NCI-H510A (cell line): ENCODE data around the gene PROZ.

Experiments
- DNase-seq: peaks from one replicate; lab custom pipeline; 2025; lab: John Stamatoyannopoulos, UW

The PROZ gene

DNA sequence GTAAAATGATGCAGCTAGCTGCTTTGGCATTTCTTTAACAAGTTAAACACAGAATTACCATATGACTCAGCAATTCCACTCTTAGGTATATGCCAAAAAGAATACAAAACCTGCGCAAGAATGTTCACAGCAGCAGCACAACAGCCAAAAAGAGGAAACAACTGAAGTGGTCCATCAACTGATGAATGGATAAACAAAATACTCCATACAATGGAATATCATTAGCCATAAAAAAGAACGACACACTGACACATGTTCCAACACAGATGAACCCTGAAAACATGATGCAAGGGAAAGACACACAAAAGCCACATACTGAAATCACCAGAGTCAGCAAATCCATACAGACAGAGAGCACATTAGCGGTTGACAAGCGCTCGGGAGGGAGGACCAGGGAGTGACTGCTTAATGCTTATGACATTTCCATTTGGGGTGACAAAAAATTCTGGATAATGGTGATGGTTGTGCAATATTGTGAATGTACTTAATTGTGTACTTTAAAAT is 47.0 kb downstream of the PROZ start:
- no peak for DNase-seq

DNA sequence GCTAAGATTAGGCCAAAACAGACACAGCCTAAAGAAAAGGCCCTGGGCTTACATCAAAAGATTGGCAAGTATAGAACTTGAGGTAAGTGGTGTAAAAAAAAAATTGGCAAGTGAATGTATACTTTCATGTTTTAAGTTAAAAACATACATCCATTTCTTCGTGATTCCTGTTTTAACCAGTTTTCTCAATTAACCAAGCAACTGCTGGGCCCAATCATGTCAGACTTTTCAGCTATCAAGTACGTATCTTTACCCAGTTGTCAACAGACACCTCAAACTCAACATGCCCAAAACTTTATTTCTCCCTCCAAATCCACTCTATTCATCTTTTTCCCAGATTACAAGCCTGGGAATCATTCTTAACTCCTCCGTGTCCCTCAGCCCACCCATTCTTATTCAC is 49.0 kb downstream of the PROZ start:
- no peak for DNase-seq

DNA sequence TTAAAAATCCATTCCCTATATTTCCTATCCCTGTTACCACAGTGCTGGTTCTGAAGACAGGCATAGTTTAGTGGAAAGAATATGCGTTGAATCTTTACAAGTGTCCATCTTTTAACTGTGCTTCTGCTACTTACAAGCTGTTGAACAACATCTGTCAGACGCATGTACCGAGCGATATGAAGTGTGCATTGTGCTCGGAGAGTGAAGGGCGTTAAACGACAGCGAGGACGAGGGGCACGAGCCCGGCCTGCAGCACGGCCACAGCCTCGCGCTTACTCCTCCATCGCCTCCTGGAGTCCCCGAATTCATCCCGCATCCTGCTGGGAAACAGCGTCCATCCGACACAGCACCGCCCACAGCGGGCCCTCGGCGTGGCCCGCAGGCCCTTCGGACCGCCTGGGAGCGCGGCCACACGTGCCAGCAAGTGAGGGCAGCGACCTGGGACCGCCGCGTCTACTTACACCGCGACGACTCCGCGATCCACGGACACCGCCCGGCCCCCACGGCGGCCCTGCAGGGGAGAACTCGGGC is 49.5 kb downstream of the PROZ start:
- DNase-seq = no peak

DNA sequence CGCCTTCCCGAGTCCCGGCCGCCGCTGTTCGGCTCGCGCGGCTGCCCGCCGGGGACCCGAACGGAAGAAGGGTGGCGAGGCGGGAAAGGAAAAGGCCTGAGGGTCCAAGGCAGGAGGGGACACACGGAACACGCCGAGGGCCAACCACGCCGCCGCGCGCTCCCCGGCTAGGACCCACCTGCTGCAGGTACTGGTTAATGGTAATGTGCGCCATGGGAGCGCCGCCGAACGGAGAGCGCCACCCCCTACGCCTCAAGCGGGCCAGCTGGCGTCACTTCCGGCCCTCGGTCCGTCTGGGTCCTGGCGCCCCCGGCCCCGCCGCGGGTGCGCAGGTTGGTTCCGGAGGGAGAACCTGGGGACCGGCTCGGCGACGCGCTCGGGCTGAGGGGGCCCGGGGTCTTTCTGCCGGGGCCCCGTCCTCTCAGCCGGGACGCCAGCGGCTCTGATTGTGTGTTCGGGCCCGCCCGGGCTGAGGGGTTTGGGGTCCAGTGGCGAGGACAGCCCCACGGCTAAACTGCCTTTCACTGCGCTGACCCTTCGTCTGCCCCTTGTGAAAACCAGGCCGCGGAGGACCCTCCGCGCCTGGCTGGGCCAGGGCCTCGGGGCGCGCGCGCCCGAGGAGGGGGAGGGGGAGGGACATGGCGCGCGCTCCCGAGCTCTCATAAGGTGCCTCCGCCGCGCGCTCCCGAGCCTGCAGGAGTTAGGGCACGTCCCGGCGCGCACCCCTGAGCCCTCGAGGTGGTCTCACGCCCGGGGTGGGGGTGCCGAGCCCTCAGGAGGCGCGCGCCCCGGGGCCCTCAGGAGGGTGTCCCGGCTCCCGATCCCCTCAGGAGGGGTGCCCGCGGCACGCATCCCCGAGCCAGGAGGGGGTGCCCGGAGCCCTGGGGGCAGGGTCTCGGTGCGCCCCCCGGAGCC is 50.2 kb downstream of the PROZ start, which contains the start of gene PCID2:
TSS of gene PCID2 (minus strand) at position 249 of the 915 bp plus-strand sequence. CDS start at position 214, 35 bp downstream.
- peak; percentile 93 for DNase-seq

DNA sequence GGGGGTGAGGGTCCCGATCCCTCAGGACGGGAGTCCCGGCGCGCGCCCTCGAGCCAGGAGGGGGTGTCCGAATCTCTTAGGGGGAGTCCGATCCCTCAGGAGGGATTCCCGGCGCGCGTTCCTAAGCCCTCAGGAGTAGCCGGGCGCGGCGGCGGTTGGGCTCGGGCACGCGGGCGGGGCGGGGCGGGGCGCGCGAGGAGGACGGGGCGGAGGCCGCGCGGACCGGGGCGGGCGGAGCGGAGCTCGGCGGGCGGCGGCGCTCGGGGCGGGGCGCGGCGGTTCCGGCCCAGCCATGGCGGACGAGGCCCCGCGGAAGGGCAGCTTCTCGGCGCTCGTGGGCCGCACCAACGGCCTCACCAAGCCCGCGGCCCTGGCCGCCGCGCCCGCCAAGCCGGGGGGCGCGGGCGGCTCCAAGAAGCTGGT is 50.9 kb downstream of the PROZ start, which contains the start of gene CUL4A:
TSS of gene CUL4A (plus strand) at position 278 of the 423 bp plus-strand sequence. CDS start at position 293, 15 bp downstream.
- DNase-seq = peak; percentile 79

DNA sequence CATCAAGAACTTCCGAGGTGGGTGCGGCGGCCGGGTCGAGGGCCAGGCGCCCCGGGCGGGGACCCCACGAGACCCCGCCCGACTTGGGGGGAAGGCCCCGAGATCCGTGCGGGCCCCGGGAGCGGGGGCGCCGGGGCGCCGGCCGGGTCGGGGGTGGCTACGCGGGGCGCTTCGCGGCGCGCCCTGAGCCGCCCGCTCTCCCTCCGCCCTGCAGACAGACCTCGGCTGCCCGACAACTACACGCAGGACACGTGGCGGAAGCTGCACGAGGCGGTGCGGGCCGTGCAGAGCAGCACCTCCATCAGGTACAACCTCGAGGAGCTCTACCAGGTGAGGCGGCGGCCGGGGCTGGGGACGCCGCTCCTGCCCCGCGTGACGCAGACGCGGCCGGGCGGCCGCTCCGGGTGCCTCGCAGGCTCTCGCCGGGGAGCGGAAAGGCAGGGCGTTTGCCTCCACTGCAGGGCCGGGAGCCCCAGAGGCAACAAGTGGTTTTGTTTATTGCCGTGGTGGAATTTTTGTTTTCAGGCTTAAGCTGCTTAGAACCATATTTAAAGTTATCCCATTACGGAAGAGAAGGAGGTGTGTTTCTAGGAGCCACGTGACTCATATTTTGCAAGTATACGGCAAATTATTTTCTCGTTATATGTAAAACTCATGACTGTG is 51.4 kb downstream of the PROZ start:
- DNase-seq = no peak

DNA sequence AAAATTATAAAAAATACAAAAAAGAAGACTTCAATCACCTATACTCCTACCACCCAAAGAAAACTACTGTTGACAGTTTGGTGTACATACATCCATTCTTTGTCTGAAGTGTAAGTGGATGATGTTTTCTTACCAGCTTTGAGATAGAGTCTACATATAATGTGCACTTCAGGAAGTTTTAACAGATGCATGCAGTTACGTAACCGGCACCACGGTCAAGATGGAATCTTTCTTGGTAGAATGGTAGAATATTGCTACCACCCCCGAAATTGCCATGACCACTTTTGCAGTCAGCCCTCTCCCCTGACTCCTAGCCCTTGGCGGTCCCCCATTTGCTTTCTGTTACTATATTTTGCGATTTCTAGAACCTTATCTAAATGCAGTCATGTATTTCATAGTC is 52.4 kb downstream of the PROZ start:
- no peak for DNase-seq

DNA sequence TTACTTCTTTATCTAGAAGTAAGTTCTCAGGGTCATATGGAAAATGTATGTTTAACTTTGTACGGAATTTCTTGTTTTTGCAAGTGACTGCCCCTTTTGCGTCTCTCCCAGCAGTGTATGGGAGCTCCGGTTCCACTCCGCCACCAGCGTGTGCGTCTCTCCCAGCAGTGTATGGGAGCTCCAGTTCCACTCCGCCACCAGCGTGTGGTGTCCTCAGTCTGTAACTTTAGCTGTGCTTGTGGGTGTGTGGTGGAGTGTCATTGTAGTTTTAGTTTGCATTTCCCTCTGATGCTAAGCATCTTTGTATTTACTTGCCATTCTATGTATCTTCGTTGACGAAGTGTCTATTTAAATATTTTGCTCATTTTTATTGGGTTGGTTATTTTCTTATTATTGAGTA is 53.3 kb downstream of the PROZ start:
- no peak for DNase-seq

DNA sequence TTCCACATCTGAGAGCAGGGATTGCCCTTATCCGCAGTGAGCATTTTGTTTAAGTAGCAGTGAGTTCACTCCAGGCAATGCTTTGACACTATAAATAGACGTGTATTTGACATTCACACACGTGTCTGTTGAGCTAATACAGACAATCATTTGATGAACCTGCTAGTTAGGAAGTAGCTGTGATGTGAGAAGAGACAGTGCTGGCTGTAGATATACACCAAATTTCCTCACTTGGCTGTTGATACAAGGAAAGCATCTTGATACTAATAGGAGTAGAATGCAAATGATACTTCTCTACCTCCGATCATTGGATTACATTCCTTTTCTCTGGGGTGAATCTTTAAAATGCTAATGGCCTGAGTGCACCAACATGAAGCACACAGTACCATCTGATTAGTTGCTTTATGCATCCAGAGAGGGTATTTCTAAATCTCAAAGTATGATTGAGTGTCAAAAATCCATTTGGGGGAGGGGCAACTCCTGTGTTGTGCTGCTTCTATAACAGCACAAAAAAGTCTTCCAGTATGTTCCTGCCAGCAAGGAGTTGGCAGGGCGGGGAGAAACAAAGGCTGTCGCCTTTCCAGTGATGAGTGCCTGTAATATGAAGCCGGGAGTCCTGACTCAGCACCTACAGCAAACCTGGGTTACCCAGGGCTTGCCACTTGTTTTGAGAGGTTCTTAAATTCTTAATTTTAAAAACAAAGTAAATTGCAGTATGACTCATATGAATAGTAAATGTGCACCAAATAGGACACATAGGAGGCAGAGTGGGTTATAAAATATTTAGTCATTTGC is 58.0 kb downstream of the PROZ start:
- peak; percentile 58 for DNase-seq

DNA sequence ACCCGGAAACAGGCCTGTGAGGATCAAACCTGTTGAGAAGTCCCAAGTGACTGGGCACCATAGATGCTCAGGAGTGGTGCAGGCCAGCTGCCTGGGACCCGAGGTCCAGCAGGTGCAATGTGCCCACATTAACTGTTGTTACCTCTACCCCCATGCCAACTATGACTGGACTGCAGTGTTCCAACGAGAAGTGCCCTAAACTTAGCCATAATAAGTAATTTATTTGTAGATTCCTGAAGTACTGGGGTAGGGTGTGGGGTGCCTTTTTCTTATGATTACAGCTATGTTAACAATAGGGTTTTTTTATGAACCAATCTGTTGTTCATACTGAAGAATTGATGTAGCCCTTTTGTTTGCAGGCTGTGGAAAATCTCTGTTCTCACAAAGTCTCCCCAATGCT is 60.1 kb downstream of the PROZ start:
- DNase-seq = no peak

DNA sequence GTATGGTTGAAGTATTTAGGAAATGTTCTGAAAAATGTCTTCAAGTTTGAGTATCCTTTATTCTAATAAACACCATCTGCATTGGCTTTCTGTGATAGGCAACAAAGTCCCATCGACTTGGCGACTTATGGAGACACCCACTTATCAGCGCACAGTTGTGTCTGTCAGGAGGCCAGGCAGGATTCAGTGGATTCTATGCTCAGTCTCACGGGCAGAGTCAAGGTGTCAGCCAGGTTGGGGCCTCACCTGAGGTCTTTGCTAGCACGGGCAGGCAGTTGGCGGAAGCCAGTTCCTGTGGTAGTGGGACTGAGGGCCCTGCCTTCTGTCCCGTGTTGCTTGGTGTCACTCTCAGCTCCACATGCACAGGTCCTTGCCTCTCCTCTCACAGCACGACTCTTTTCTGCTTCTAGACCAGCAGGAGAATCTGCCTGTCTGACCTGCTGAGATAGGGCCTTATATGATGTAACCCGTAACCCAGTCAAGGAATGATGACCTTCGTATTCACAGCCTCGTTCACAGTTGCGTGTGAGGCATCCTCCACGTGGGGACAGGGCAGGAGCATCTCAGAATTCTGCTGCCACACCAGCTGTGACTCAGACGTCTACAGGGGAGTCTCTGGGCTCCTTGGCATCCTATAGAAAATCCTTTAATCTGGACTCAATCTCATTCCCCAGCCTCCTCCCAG is 61.0 kb downstream of the PROZ start:
- DNase-seq = no peak

DNA sequence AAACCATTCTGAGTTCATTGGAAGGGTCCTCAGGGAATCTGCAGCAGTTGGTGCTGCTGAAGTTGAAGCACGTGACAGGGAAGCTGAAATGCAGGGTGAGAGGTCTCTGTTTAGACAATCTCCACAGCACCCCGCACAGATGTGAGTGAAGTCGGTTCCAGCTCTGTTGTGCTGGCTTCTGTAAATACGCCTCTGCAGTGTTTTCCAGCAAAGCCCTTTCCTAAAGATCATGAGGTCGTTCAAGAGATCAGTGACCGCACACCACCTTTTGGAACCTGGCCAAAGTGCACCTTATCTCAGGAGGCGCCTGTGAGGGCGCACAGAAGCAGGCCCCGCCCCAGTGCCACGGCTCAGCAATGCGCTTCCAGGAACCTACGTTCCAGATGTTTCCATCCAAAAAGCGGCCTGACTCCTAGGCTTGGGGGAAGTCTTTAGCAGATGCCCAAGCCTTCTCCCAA is 61.7 kb downstream of the PROZ start:
- DNase-seq = peak; percentile 42

DNA sequence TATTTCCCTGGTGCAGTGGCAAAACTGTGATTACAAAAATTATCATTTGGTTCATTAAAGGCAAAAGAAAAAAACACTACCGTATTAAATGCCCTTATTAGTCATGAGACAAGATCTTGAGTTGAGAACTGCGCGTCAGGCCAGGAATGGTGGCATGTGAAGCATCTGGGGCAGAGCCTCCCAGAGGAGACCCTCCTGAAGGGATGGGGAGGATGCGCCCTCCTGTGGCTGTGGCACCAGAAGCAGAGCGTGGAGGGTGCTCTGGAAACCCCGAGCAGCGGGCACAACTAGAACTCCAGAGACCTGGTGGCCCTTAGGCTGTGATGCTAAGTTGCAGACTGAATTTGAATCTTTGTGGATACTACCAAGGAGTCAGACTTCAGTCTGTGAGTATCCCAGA is 62.4 kb downstream of the PROZ start:
- DNase-seq = no peak
